NCI-H2107 treated with DMSO at 0.1 percent for 48 hours (cell line): Measurements from ENCODE around the gene FOXP1.

Source experiments
- DNase-seq: peaks from one replicate; lab custom pipeline; 2025; ENCODE audit not compliant: unreplicated experiment; lab: John Stamatoyannopoulos, UW

The FOXP1 gene

DNA sequence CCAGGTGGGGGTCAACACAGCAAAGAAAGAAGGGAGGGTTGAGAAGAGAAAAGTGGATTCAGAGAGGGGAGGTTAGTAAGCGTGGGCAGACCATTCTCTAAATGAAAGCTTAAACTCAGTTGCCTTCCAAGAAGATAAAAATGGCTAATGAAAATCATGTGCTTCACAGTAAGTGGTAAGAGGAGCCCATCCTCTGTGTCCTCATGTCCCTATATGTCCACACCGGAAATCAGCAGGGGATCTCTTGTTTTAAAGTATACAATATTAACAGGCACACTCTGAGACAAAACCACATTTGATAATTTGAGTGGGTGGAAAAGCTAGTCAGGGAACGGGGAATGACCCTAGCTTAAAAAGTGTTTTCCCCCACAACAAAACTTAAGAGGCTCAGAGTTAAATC is 4.4 kb upstream of the FOXP1 start:
- DNase-seq: no peak

GRCh38 chr3:71586810-71587242 is 3.3 kb upstream of the FOXP1 start:
- DNase-seq: no peak

DNA sequence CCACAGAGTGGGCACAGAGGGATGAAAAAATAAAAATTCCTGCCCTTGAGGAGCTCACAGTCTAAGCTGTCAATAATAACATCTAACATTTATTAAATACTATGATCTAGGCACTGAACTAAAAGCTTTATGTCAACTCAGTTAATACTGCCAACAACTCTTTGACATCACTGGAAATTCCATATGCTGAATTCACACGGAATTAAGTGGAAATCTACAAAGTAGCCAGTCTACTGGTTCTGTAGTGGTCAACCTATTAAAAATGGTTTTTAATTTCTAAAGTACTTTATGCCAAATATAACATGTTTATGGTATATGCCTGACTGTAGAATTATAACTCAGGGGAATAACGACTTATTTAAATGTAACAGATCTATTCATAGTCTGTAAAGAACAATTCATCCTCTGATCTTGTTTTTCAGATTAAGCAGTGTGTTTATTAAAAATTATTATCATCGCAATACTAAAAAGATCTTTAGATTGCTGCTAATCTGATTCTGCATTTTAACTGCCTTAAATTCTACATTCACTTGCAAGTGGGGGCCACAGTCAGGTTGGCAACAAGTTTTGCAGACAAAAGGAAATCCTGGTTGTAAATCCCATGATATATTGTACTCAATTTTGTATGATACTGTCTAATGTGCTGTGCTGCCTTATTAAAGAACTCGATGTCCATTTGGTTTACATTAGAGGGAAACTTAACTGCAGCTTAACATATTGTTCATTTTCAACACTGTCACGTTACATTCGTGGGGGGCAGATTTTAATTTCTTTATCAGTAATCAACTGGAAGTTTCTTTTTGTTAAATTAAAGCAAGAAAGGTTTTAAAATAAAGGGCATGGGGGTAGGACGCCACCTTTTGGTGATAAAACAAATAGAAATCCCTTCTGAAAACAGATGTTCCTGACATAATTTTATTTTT is 2.6 kb upstream of the FOXP1 start:
- DNase-seq: no peak

GRCh38 chr3:71585131-71585530 is 1.6 kb upstream of the FOXP1 start:
- no peak for DNase-seq

- DNase-seq: no peak
Observed at GRCh38 chr3:71584394-71585011, 975 bp upstream of the FOXP1 start.

GRCh38 chr3:71582612-71583565 is 639 bp downstream of the FOXP1 start:
- no peak for DNase-seq

DNA sequence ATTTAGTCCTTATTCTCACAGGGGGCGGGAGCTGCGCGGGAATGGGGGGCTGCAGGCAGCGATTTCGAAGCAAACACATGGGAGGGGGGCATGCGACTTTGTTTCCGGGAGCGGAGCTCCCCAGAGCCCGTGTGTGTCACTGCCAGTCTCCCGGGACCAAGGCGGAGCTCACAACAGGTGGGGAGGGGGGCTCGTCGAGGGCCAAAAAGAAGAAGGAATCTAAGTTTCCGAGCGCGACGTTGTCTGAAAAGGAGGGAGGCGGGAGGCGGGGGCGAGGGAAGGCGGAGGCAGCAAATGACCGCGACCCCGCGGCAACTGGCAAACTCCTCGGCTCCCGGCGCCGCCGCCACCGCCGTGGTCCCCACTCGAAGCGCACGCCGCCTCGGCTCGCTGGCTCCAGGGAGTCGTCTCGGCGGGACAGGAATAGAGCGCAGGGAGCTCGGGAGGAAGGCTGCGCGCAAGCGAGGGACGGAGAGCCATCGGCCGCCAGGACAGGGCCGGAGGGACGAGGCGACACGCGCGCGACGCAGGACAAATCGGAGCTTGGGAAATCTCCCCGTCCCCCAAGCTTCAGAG is 1.4 kb downstream of the FOXP1 start:
- DNase-seq: no peak

GRCh38 chr3:71581457-71582035 is 2.0 kb downstream of the FOXP1 start:
- DNase-seq: no peak

GRCh38 chr3:71580636-71581456 is 2.7 kb downstream of the FOXP1 start:
- no peak for DNase-seq

DNA sequence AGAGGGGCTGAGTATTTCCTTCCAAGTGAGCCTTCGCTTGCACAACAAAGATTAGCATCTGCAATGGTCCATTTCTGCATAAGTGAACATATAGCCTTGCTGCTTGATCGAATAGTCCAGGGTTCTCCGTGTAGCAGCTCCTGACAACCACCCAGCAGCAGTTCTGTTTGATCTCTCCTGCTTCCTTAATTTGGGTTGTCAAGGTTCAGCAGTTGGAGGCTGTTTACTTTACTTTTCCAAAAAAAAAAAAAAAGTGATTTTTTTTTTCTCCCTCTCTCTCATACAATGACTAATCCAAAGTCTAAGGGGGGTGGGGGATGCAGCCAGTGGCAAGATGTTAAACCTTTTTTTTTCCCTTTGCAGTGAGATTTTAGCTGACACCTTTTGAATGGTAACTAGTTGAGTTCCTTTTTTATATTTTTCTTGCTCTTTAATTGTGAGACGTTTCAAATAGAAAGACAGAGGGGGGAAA is 3.6 kb downstream of the FOXP1 start:
- no peak for DNase-seq

- DNase-seq: no peak
Observed at GRCh38 chr3:71579326-71579934, 4.1 kb downstream of the FOXP1 start.

- DNase-seq: no peak
Observed at GRCh38 chr3:71578054-71578751, 5.3 kb downstream of the FOXP1 start.

DNA sequence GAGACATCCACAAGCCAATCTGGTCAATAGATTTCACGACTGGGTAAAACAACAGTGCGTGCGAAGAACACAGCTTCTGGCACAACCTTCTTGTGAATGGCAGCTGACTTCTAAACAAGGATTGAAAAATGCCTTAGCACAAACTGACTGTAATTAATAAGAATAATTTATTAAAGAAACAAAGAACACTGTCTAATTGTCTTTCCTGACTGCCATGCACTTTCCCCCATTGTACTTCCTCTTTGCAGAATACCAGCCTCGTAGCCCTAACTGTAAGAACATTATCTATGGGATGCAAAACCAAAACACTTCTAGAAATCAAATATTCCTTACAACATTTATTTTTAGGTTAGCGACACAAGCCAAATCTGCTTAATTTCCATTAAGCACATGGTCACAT is 6.5 kb downstream of the FOXP1 start:
- DNase-seq: no peak

DNA sequence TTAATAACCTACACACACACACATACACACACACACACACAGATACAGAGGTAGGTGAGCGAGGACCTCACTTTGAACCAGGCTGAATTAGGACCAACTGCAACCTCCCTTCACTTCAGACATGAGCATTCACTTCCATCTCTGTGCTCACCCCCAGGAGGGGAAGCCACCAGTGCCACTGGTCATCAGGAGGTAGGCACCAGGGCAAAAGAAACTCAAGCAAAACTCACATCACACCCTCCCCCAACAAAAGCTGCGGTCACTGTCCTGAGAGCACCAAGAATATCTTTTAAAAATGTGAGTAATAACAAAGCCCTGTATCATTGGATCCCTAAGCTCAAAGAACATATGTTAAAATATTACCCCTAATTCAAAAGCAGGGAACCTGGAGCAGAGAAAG is 8.1 kb downstream of the FOXP1 start:
- no peak for DNase-seq

DNA sequence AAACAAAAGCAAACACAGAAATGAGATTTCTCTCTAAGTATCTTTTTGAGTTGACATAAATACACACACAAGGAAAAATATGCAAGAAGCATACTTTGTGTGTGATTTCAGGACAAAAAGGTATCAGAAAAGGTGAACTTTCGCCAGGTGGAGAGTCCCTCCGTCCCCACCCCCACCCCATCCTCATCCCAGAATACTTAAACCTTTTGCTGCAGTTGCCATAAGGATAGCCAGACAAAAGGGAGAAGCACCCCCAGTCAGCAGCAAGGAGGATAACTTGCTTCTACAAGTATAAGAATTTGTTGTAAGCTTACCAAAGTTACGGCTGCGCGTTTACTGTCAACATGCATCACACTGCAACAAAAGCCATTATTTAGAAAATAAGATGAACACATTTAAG is 10.3 kb downstream of the FOXP1 start:
- DNase-seq: no peak

- no peak for DNase-seq
Observed at GRCh38 chr3:71570546-71570945, 13.0 kb downstream of the FOXP1 start.

DNA sequence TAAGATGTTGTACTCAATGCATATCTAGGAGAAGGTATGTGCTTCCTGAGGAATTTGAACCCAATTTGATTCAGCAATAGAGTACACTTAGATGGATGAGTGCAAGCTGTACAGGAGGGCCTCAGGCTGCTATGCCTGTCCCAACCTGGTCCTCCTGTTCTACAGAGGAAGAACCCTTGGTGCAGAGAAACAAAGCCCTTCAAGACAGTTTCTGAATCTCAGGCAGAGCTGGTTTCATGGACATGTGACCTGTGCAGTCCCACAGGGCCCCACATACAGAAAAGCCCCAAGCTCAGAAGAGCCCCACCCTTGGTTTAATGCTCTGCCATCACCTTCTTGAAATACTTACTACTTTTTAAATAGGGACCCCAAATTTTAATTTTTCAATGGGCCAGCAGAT is 15.3 kb downstream of the FOXP1 start:
- DNase-seq: no peak

DNA sequence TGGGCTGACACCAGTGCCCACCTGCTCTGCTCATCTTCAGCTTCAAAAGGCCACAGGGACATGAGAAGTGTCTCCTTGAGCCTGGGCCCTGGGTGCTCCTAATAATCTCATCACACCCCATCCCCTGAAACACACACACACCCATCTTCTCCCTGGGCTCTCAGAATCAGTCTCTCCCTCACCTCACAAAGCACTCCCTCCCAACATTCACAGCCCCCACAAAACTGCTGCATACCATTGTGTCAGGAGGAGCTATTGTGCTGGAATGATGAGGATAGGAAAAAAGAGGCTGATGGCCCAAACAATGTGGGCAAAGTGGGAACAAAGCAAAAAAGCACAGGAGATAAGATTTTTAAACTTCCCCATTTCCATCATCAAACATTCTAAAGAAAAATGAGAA is 16.8 kb downstream of the FOXP1 start:
- no peak for DNase-seq

DNA sequence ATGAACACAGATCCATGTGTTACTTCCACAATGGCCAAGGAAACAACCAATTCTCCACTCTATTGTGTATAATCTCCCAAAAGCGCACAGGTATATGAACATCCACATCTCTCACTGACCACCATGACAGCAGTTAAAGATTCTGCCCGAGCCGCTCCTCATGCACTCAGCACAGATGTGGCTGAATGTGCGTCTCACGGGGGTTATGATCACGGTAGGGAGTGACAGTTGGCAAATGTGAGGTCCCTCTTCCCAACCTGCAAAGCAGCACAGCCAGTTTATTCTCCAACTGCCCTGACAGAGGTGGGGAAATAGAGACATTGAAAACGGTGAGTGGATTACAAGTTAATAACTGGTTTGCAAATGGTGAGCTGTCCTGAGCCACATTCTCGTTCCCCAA is 17.6 kb downstream of the FOXP1 start:
- DNase-seq: no peak
